Activated naive CD4-positive, alpha-beta T cell treated with anti-CD3 and anti-CD28 coated beads, Interleukin-2, amount 50 U/mL, for 16 hours (primary cell): Measurements from ENCODE around the gene NEURL2.
"Not testable (repeated sequence)": the region's sequence is repeated elsewhere in the genome, so short reads cannot be mapped to it uniquely, and the experiment has no call there.

Source experiments
- DNase-seq: peaks from one replicate; pipeline ENCODE4 v3.0.0-alpha.2; 2020

The NEURL2 gene

GRCh38 chr20:45897692-45898091 is 6.7 kb upstream of the NEURL2 start:
- no peak for DNase-seq

- DNase-seq: no peak
Observed at GRCh38 chr20:45897289-45897688, 6.3 kb upstream of the NEURL2 start.

GRCh38 chr20:45896641-45897161 is 5.7 kb upstream of the NEURL2 start:
- DNase-seq: no peak

DNA sequence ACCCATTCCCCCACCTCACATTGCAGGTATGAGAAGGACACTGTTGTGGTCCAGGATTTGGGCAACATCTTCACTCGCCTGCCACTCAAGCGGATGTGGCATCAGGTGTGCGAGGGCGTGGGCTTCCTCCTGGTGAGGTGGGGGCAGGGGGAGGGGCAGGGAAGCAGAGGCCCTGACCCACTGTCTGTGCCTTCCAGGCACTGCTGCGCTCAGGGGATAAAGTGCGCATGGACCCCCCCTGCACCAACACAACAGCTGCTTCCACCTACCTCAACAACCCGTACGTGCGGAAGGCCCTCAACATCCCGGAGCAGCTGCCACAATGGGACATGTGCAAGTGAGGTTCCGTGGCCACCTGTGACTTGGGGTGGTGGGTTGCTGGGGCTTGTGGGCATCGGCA is 3.8 kb upstream of the NEURL2 start:
- no peak for DNase-seq

- no peak for DNase-seq
Observed at GRCh38 chr20:45893831-45894230, 2.8 kb upstream of the NEURL2 start.

- DNase-seq: no peak
Observed at GRCh38 chr20:45892828-45893500, 2.0 kb upstream of the NEURL2 start.

- no peak for DNase-seq
Observed at GRCh38 chr20:45892049-45892825, 1.2 kb upstream of the NEURL2 start.

GRCh38 chr20:45890077-45890984 is 677 bp downstream of the NEURL2 start:
- peak; percentile 54 for DNase-seq

DNA sequence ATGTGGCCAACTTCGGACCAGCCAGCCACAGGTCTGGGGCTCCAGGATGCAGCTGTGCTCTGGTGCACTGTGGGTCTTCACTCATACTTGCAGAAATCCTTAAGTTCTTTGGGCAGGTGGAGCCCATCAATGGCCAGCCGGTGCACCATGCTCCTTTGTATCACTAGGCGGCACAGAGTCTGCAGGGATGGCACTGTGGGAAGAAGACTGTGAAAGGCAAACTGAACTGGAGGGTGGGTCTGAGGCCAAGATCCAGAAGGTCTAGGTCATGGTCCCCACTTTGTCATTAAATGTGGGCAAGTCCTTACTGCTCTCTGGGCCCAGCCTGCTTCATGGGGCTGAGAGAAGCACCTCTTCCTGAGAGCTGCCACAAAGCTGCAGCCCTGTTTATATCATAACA is 2.3 kb downstream of the NEURL2 start:
- DNase-seq: no peak

- DNase-seq: no peak
Observed at GRCh38 chr20:45887346-45887715, 3.7 kb downstream of the NEURL2 start, which contains the start of gene SPATA25. TSS of gene SPATA25 (minus strand) at chr20:45887622. CDS start at chr20:45887590, 32 bp downstream.

GRCh38 chr20:45886590-45887345 is 4.2 kb downstream of the NEURL2 start:
- no peak for DNase-seq

DNA sequence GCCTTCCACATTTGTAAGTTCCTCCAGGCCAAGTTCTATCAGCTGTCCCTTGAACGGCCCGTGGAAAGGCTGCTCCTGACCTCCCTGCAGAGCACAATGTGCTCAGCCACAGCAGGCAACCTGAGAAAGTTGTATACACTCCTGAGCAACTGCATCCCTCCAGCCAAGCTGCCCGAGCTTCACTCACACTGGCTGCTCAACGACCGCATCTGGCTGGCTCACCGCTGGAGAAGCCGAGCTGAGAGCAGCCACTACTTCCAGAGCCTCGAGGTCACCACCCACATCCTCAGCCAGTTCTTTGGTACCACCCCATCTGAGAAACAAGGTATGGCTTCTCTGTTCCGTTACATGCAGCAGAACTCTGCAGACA is 7.9 kb downstream of the NEURL2 start:
- DNase-seq: no peak

DNA sequence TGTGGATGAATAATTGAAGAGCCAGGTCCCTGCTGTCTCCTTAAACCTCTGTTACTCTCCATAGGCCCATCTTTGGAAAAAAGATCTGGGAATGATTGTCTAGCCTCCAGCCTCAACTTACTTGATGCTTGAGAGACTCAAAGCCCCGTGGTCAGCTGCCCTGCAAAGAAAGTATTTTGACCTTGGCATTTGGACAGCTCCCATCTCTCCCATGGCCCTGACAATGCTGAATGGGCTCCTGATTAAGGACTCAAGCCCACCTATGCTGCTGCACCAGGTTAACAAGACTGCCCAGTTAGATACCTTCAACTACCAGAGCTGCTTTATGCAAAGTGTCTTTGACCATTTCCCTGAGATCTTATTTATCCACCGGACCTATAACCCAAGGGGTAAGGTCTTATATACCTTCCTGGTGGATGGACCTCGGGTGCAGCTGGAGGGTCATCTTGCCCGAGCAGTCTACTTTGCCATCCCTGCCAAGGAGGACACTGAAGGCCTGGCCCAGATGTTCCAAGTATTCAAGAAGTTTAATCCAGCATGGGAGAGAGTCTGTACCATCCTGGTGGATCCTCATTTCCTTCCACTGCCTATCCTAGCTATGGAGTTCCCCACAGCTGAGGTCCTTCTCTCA is 8.4 kb downstream of the NEURL2 start:
- DNase-seq: no peak

- DNase-seq: peak; percentile 99
Observed at GRCh38 chr20:45880988-45881788, 9.8 kb downstream of the NEURL2 start, which contains the start of gene ZSWIM1. TSS of gene ZSWIM1 (plus strand) at chr20:45881227. CDS start at chr20:45882593, 1,366 bp downstream.

DNA sequence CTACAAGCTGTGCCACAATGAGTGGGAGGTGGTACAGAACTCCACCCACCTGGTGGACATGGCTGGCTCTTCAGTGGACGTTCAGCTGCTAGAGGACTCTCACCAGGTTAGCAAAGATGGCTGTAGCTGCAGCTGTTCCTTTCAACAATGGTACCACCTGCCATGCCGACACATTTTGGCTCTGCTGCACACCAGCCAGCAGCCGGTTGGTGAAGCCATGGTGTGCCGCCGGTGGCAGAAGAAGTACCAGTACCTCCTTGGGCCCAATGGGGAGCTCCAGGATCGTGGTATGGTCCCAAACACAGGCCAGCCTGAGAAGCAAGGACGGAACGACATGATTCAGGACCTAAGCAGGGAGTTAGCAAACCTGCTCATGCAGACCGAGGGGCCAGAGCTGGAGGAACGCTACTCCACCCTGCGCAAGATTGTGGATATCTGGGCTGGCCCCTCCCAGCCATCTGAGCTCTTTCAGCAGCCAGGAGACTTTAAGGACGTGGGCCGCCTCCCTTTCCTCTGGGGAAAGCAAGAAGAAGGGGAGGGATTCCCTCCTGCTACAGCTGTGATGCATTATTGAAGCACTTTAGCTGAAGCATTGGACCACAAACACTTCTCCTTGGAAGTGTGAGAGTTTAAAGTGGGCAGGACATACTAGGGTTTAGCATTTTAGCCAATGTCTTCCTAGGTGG is 12.8 kb downstream of the NEURL2 start:
- no peak for DNase-seq

- DNase-seq: no peak
Observed at GRCh38 chr20:45874576-45874975, 16.4 kb downstream of the NEURL2 start.

DNA sequence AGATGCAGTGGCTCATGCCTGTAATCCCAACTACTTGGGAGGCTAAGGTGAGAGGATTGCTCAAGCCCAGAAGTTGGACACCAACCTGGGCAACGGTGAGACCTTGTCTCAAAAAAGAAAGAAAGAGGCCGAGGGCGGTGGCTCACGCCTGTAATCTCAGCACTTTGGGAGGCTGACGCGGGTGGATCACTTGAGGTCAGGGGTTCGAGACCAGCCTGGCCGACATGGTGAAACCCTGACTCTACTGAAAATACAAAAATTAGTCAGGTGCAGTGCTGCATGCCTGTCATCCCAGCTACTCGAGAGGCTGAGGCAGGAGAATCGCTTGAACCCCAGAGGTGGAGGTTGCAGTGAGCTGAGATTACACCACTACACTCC is 16.9 kb downstream of the NEURL2 start:
- DNase-seq: not testable (repeated sequence)

- DNase-seq: no peak
Observed at GRCh38 chr20:45873409-45874103, 17.5 kb downstream of the NEURL2 start.

GRCh38 chr20:45872626-45873025 is 18.4 kb downstream of the NEURL2 start:
- DNase-seq: no peak

DNA sequence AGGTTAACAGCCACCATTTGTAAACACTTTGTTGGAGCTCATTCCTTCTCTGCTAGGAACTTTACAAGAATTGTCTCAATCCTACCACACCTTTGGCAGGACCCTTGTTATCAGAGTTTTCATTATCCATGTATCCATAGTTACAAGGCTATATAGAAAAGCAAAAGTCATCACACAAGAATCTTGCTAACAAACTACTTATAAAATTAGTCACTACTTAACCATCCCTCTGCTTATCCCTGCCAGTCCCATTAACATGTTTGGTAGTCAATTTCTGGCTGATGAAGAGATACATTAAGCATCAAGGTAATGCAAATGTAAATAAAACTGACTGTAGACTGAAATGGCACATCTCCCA is 23.2 kb downstream of the NEURL2 start:
- DNase-seq: no peak
